ENCODE results near the gene PRIM1.
"Not testable (repeated sequence)": the region's sequence is repeated elsewhere in the genome, so short reads cannot be mapped to it uniquely, and the experiment has no call there.

The PRIM1 gene

GRCh38 chr12:56751712-56752598 is at the start of gene PRIM1:
PRIM1 (minus strand) TSS chr12:56752323; CDS start chr12:56752298, 25 bp downstream.
- FAIRE-seq (peak; percentile 82), DNase-seq (ENCODE audit: extremely low spot score, insufficient read length, low read depth) (peak; percentile 89)

GRCh38 chr12:56800221-56800620 is 48.1 kb upstream of the PRIM1 start:
- FAIRE-seq (no peak), DNase-seq (ENCODE audit: extremely low spot score, insufficient read length, low read depth) (no peak)

- FAIRE-seq; DNase-seq (ENCODE audit: extremely low spot score, insufficient read length, low read depth): not testable (repeated sequence)
Observed at GRCh38 chr12:56799345-56799744, 47.2 kb upstream of the PRIM1 start.

DNA sequence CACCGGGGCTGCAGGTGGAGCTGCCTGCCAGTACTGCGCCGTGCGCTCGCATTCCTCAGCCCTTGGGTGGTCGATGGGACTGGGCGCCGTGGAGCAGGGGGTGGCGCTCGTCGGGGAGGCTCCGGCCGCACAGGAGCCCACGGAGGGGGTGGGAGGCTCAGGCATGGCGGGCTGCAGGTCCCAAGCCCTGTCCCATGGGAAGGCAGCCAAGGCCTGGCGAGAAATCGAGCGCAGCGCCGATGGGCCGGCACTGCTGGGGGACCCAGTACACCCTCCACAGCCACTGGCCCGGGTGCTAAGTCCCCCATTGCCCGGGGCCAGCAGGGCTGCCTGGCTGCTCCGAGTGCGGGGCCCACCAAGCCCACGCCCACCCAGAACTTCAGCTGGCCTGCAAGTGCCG is 43.7 kb upstream of the PRIM1 start:
- not testable (repeated sequence) for FAIRE-seq

GRCh38 chr12:56795046-56795562 is 43.0 kb upstream of the PRIM1 start:
- DNase-seq (ENCODE audit: extremely low spot score, insufficient read length, low read depth); FAIRE-seq: not testable (repeated sequence)

More for the DNA sequence above, 43.7 kb upstream of the PRIM1 start:
- DNase-seq (ENCODE audit: extremely low spot score, insufficient read length, low read depth): not testable (repeated sequence)

- not testable (repeated sequence) for DNase-seq (ENCODE audit: extremely low spot score, insufficient read length, low read depth); FAIRE-seq
Observed at GRCh38 chr12:56793124-56793523, 41.0 kb upstream of the PRIM1 start.

DNA sequence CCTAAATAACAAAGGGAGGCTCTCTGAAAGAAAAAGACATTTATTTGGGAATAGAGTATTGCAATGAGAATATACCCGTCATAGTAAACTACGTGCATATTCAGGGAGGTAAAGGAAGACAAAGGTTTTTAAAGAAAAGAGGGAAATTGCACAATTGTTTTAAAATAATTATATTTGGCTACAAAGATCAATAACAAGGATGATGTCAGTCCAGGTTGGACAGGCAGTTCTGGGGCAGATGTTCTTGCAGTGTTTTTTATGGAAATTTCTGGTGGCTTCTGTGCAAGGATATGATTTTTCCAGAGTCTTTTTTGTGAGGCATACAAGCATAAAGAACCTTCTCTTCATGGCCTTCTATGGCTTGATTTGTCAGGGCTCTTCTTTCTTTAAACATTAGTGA is 40.6 kb upstream of the PRIM1 start:
- no peak for DNase-seq (ENCODE audit: extremely low spot score, insufficient read length, low read depth)
- no peak for FAIRE-seq

DNA sequence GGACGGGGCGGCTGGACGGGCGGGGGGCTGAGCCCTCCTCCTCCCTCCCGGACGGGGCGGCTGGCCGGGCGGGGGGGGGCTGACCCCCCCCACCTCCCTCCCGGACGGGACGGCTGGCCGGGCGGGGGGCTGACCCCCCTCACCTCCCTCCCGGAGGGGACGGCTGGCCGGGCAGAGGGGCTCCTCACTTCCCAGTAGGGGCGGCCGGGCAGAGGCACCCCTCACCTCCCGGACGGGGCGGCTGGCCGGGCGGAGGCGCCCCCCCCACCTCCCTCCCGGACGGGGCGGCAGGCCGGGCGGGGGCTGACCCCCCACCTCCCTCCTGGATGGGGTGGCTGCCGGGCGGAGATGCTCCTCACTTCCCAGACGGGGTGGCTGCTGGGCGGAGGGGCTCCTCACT is 37.3 kb upstream of the PRIM1 start:
- DNase-seq (ENCODE audit: extremely low spot score, insufficient read length, low read depth); FAIRE-seq: not testable (repeated sequence)

DNA sequence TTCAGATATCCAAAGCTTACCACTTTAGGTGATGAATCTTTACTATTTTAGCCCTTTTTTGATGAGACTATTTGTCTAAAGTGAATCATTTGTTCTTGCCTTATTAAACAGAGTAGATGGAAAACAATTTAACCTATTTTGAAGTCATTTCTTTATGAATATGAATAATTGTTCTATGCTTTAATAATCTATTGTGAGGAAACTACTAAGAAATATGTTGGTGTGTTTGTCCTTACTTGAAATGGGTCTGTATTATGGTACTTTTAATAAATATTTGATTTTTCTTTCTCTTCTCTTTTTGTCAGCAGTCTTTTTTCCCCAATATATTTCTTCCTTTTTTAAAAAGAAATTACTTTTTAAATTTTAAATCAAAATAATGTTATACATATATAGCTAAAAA is 35.4 kb upstream of the PRIM1 start:
- FAIRE-seq (no peak), DNase-seq (ENCODE audit: extremely low spot score, insufficient read length, low read depth) (no peak)

GRCh38 chr12:56785874-56786273 is 33.8 kb upstream of the PRIM1 start:
- no peak for FAIRE-seq
- DNase-seq (ENCODE audit: extremely low spot score, insufficient read length, low read depth): no peak

GRCh38 chr12:56785141-56785865 is 33.2 kb upstream of the PRIM1 start:
- DNase-seq (ENCODE audit: extremely low spot score, insufficient read length, low read depth) (no peak), FAIRE-seq (no peak)

- DNase-seq (ENCODE audit: extremely low spot score, insufficient read length, low read depth) (no peak), FAIRE-seq (no peak)
Observed at GRCh38 chr12:56781726-56782125, 29.6 kb upstream of the PRIM1 start.

DNA sequence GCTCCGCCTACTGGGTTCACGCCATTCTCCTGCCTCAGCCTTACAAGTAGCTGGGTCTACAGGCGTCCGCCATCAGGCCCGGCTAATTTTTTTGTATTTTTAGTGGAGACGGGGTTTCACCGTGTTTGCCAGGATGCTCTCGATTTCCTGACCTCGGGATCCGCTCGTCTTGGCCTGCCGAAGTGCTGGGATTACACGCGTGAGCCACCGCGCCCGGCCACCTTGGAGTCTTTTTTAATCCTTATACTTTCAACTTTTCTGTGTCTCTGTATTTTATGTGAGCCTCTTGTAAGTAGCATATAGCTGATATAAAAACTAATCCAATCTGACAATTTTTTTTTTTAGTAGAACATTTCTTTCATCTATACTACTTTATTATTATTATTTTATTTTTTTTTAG is 26.6 kb upstream of the PRIM1 start:
- no peak for DNase-seq (ENCODE audit: extremely low spot score, insufficient read length, low read depth)
- no peak for FAIRE-seq

DNA sequence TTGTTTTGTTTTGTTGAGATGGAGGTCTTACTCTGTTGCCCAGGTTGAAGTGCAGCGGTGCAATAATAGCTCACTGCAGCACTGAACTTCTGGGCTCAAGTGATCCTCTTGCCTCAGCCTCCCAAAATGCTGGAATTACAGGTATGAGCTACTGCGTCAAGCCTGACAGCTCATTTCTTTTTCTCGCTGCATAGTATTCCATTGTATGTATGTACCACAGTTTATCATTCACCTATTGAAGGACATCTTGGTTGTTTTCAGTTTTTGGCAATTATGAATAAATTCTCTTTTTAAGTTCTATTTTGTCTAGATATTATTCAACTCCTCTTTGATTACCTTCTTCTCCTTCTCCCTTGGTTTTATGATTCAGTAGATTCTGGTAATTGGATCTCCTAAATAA is 24.5 kb upstream of the PRIM1 start:
- FAIRE-seq (no peak), DNase-seq (ENCODE audit: extremely low spot score, insufficient read length, low read depth) (no peak)

- FAIRE-seq: peak; percentile 65
Observed at GRCh38 chr12:56775638-56776037, 23.5 kb upstream of the PRIM1 start.

DNA sequence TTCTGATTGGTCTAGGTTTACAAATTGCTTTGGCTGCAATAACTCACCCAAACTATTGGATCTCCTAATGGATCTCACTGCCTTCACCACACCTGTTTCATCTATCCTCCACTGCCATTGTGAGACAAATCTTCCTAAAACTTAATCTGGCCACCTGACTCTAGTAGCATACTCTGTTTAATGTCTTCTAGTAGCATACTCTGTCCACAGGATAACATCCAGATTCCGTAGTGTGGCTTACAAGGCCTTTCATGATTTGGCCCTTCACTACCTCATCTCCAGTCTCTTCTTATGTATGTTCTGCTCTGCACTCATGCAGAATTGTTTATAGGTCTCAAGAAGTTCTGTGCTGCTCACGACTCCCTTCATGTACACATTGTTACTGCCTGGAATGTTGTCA is 21.0 kb upstream of the PRIM1 start:
- no peak for FAIRE-seq
- no peak for DNase-seq (ENCODE audit: extremely low spot score, insufficient read length, low read depth)

More at GRCh38 chr12:56775638-56776037, 23.5 kb upstream of the PRIM1 start:
- DNase-seq (ENCODE audit: extremely low spot score, insufficient read length, low read depth): no peak

DNA sequence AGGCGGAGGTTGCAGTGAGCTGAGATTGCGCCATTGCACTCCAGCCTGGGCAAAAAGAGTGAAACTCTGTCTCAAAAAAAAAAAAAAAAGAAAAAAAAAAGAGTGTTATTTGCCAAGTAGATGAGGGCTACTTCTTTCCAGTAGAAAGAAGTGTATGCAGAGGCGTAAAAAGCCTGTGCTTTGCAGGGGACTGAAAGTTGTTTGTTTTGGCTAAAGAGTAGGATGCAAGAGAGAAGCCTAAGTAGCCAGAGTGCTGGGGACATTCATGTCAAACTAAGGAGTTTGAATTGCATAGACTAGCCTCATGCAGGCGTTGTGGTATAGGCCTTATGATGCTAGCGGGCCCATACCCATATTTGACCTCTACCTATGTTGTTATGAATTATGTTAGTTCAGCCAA is 20.5 kb upstream of the PRIM1 start:
- no peak for FAIRE-seq
- DNase-seq (ENCODE audit: extremely low spot score, insufficient read length, low read depth): no peak

DNA sequence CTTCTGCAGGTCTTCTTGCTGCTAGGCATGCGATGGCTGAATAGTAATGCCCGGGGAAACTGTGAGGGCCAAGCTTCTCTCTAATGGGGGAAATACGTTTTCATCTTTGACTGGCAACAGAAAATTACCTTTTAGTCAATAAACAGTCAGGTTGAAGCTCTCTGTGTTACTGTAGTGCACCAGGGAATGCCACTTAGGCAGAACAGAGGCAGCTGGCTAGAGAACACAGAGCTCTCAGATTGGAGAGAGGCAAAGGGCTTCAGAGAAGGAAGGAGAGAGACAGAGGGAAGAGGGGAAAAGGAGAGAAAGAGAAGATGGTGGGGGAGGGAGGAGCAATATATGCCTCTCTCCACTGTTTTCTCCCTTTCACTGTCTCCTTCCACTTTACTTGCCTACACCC is 17.7 kb upstream of the PRIM1 start:
- DNase-seq (ENCODE audit: extremely low spot score, insufficient read length, low read depth) (no peak), FAIRE-seq (no peak)

DNA sequence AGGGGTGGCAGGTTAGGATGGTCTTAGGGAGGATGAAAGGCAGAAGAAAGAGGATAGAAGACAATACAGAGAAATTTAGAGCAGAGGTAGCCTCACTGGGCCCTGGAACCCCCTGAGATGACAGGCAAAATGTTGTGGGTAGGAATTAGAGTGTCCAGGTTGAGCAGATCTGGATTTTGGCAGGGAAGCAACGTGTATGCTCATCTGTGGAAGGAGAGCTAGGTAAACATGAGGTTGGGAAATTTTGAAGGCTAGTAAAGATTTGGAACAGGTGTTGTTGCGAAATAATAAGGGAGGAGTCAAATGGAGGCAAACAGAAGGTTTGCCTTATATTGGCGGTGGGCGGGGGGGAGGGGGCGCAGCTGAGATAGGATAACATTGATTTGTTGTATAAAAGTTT is 16.3 kb upstream of the PRIM1 start:
- no peak for DNase-seq (ENCODE audit: extremely low spot score, insufficient read length, low read depth)
- no peak for FAIRE-seq

- peak; percentile 55 for DNase-seq (ENCODE audit: extremely low spot score, insufficient read length, low read depth)
- FAIRE-seq: peak; percentile 88
Observed at GRCh38 chr12:56766535-56766934, 14.4 kb upstream of the PRIM1 start.

Data from GM18507 (cell line).